Measurements from ENCODE around the gene PDE6G.

DNA sequence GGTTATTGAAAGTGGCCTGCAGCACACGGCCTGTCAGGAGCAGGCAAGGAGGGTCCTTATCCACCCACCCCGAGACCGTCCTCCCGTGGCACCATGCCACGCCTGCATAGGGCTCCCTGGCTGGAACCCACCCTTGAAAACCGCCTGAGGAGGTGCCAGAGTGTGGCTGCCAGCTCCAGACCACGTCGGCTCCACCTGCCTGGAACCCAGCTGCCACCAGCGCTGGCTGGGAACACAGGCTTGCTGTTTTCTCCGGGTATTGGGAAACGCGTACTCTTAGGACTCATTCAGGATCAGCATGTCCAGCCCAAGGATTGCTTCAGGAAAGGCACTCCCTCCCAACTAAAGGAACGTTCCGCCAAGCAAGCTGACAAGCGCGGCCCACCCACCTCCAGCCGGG is 20.6 kb upstream of the PDE6G start:
- TF ChIP-seq POLR2A (IDR thresholded peaks at IDR 0.05; ENCODE audit: low read depth, low read length) (no peak), POLR2AphosphoS5 (IDR thresholded peaks at IDR 0.05; ENCODE audit: low read depth, low read length) (no peak), TAF1 (IDR thresholded peaks at IDR 0.05; ENCODE audit: low read depth, low read length) (no peak), PAX5 (IDR thresholded peaks at IDR 0.05; ENCODE audit: insufficient read depth, low read length, severe bottlenecking) (no peak), SPI1 (IDR thresholded peaks at IDR 0.05; ENCODE audit: low read depth, low read length) (no peak)
